ENCODE data around the gene PLAC9. TPM values are rescaled to one million over a fixed set of nuclear protein-coding genes. Genes with fewer than 3 reads are reported as not detected.

PLAC9 gene
- total and polyA plus RNA-seq, 3 donors from 2014 or later: 13.1 to 47.0 (median 20.7) TPM

GRCh38 chr10:80137920-80138319 lies 5.4 kb downstream of the PLAC9 start:
- WGBS, 2 donors: 47 to 57% methylated on average over 4 of the region's 4 CpGs
- no peak for DNase-seq
- Histone ChIP-seq H3K27me3 (no peaks in the 10 kb centered on the region), H3K4me1 (peaks cover 16% of the 10 kb centered on the region), H3K4me3 (no peak overlapping the region), H3K9me3 (no peaks in the 10 kb centered on the region), H3K27ac (peak overlapping the region in 1 of 2 donors; percentile 85), H3K36me3 (ENCODE audit: low read depth, missing control alignments) (no peaks in the 10 kb centered on the region)
- intact Hi-C loops (cut with DNase I; ENCODE audit: low total_unique reads): loop anchor here (10.0 kb wide), 1 partner anchor 73 kb away; no protein-coding TSS in a partner anchor
- TF ChIP-seq, protein P1, sequence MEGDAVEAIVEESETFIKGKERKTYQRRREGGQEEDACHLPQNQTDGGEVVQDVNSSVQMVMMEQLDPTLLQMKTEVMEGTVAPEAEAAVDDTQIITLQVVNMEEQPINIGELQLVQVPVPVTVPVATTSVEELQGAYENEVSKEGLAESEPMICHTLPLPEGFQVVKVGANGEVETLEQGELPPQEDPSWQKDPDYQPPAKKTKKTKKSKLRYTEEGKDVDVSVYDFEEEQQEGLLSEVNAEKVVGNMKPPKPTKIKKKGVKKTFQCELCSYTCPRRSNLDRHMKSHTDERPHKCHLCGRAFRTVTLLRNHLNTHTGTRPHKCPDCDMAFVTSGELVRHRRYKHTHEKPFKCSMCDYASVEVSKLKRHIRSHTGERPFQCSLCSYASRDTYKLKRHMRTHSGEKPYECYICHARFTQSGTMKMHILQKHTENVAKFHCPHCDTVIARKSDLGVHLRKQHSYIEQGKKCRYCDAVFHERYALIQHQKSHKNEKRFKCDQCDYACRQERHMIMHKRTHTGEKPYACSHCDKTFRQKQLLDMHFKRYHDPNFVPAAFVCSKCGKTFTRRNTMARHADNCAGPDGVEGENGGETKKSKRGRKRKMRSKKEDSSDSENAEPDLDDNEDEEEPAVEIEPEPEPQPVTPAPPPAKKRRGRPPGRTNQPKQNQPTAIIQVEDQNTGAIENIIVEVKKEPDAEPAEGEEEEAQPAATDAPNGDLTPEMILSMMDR (IDR thresholded peaks at IDR 0.05): no peak
- TF ChIP-seq POLR2A (IDR thresholded peaks at IDR 0.05): no peak

- WGBS, 2 donors: 74 to 80% methylated on average over 2 of the region's 2 CpGs
- peaks cover 18% of the 10 kb centered on the region for H3K4me1 ChIP-seq
Observed at GRCh38 chr10:80139265-80139664, 6.7 kb downstream of the PLAC9 start.

DNA sequence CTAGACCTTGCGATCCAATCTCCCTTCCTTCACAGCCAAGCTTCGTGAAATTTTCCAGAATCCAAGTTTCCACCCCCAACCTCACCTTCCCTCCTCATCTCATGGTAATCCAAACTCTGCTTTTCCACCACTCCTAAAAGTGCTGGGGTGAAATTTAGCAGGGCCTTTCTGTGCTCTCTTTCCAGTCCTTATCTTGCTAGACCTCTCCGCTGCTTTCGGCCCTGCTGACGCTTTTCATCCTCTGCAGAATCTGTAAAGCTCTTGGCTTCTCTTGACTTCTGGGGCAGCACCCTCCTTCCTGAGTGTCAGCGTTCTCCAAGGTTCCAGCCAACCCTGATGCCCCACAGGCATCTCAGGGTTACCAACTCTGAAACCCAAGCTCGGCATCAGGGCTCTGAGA lies 7.7 kb downstream of the PLAC9 start:
- peaks cover 25% of the 10 kb centered on the region for H3K4me1 ChIP-seq
- H3K36me3 ChIP-seq (ENCODE audit: low read depth, missing control alignments): no peaks in the 10 kb centered on the region
- no peak for DNase-seq
- intact Hi-C loops (cut with DNase I; ENCODE audit: low total_unique reads): no loop called here
- no peaks in the 10 kb centered on the region for H3K27me3 ChIP-seq
- H3K27ac ChIP-seq: no peak overlapping the region
- H3K9me3 ChIP-seq: no peaks in the 10 kb centered on the region
- WGBS, 2 donors: 85 to 97% methylated on average over 7 of the region's 7 CpGs
- no peak overlapping the region for H3K4me3 ChIP-seq
- TF ChIP-seq, protein P1 (IDR thresholded peaks at IDR 0.05): no peak
- no peak for TF ChIP-seq POLR2A (IDR thresholded peaks at IDR 0.05)

More at GRCh38 chr10:80139265-80139664, 6.7 kb downstream of the PLAC9 start:
- no peaks in the 10 kb centered on the region for H3K36me3 ChIP-seq (ENCODE audit: low read depth, missing control alignments)
- no peak for TF ChIP-seq POLR2A (IDR thresholded peaks at IDR 0.05)
- TF ChIP-seq, protein P1 (IDR thresholded peaks at IDR 0.05): no peak
- H3K9me3 ChIP-seq: no peaks in the 10 kb centered on the region
- intact Hi-C loops (cut with DNase I; ENCODE audit: low total_unique reads): loop anchor here (10.0 kb wide), 1 partner anchor 74 kb away; no protein-coding TSS in a partner anchor
- no peak overlapping the region for H3K4me3 ChIP-seq
- H3K27ac ChIP-seq: no peak overlapping the region
- DNase-seq: no peak
- no peaks in the 10 kb centered on the region for H3K27me3 ChIP-seq

DNA sequence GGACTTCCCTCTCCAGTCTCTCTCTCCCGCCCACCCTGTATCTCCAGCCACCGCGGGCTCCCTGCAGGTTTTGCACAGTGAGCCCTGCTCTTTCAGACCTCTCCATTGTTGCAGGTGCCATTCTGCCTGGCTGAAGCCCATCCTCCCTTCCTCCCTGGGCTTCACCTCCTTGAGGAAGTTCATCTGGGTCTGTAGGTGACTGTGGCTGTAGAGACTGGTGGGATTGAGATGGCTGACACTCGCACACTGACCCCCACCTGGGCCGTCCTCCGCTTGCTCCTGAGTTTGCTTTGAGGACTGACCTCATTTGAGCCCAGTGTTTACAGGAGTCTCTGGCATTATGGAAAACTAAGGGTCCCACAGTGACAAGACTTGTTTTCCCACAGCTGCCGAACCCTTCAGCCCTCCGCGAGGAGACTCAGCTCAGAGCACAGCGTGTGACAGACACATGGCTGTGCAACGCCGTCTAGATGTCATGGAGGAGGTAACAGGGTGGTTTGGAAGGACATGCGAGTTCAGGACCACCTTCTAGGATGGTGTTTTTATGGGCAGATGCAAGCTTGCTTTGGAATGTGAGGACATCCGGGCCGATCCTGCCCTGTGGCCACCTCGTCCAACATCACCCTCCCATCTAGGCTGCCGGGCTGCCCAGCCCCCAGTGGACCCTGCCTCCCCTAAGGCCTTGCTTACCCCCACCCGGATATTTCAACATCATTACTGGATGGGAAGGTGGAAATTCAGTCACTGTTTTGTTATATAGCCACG lies 9.3 kb downstream of the PLAC9 start:
- H3K9me3 ChIP-seq: no peaks in the 10 kb centered on the region
- H3K27ac ChIP-seq: no peak overlapping the region
- intact Hi-C loops (cut with DNase I; ENCODE audit: low total_unique reads): no loop called here
- H3K4me1 ChIP-seq: peaks cover 26% of the 10 kb centered on the region
- TF ChIP-seq, protein P1 (IDR thresholded peaks at IDR 0.05): no peak
- TF ChIP-seq POLR2A (IDR thresholded peaks at IDR 0.05): no peak
- no peak for DNase-seq
- 74 to 77% methylated on average over 19 of the region's 19 CpGs for WGBS, 2 donors
- H3K27me3 ChIP-seq: no peaks in the 10 kb centered on the region
- H3K36me3 ChIP-seq (ENCODE audit: low read depth, missing control alignments): no peaks in the 10 kb centered on the region
- H3K4me3 ChIP-seq: no peak overlapping the region

Data from testis (tissue), 3 donors.